GM20000 (cell line): ENCODE results near the gene ADGRG6.
"Not testable (repeated sequence)": the region's sequence is repeated elsewhere in the genome, so short reads cannot be mapped to it uniquely, and the experiment has no call there.

Source experiments
- DNase-seq: peaks from one replicate; pipeline ENCODE4 v3.0.0; 2012; ENCODE audit warnings: low spot score
- CTCF ChIP-seq: IDR thresholded peaks from 2 replicates; pipeline ENCODE4 v1.5.1; 2012; ENCODE audit warnings: mild to moderate bottlenecking, control low read depth; ENCODE audit errors: extremely low read depth, missing control alignments

Gene ADGRG6

GRCh38 chr6:142446168-142446567 lies 144.4 kb downstream of the ADGRG6 start:
- TF ChIP-seq CTCF: no peak
- no peak for DNase-seq

- no peak for TF ChIP-seq CTCF
Observed at GRCh38 chr6:142446576-142446975, 144.8 kb downstream of the ADGRG6 start.

GRCh38 chr6:142448091-142448729 lies 146.4 kb downstream of the ADGRG6 start:
- no peak for TF ChIP-seq CTCF
- no peak for DNase-seq

More at GRCh38 chr6:142446576-142446975, 144.8 kb downstream of the ADGRG6 start:
- DNase-seq: no peak

- not testable (repeated sequence) for DNase-seq
Observed at GRCh38 chr6:142450856-142451255, 149.0 kb downstream of the ADGRG6 start.

GRCh38 chr6:142452993-142453392 lies 151.2 kb downstream of the ADGRG6 start:
- TF ChIP-seq CTCF: no peak

GRCh38 chr6:142454196-142454595 lies 152.4 kb downstream of the ADGRG6 start:
- DNase-seq: not testable (repeated sequence)

More at GRCh38 chr6:142452993-142453392, 151.2 kb downstream of the ADGRG6 start:
- DNase-seq: no peak

GRCh38 chr6:142454848-142455247 lies 153.0 kb downstream of the ADGRG6 start:
- DNase-seq: not testable (repeated sequence)

GRCh38 chr6:142455957-142456589 lies 154.3 kb downstream of the ADGRG6 start:
- no peak for DNase-seq
- TF ChIP-seq CTCF: no peak

GRCh38 chr6:142457638-142458406 lies 156.0 kb downstream of the ADGRG6 start:
- TF ChIP-seq CTCF: no peak
- DNase-seq: no peak
